ENCODE results near the gene LSM6.

Gene LSM6

GRCh38 chr4:146186041-146186440 lies 10.5 kb downstream of the LSM6 start:
- no peak for DNase-seq (ENCODE audit: low spot score)

- no peak for DNase-seq (ENCODE audit: low spot score)
Measured at GRCh38 chr4:146186596-146186995, 11.1 kb downstream of the LSM6 start.

- no peak for DNase-seq (ENCODE audit: low spot score)
Measured at GRCh38 chr4:146190456-146190855, 14.9 kb downstream of the LSM6 start.

- no peak for DNase-seq (ENCODE audit: low spot score)
Measured at GRCh38 chr4:146191766-146192458, 16.4 kb downstream of the LSM6 start.

- DNase-seq (ENCODE audit: low spot score) = no peak
Measured at GRCh38 chr4:146193628-146194027, 18.1 kb downstream of the LSM6 start.

- no peak for DNase-seq (ENCODE audit: low spot score)
Measured at GRCh38 chr4:146194212-146194611, 18.7 kb downstream of the LSM6 start.

GRCh38 chr4:146202665-146203064 lies 27.1 kb downstream of the LSM6 start:
- DNase-seq (ENCODE audit: low spot score) = no peak

- no peak for DNase-seq (ENCODE audit: low spot score)
Measured at GRCh38 chr4:146207410-146207809, 31.9 kb downstream of the LSM6 start.

GRCh38 chr4:146210890-146211289 lies 35.4 kb downstream of the LSM6 start:
- DNase-seq (ENCODE audit: low spot score) = no peak

GRCh38 chr4:146211440-146211839 lies 35.9 kb downstream of the LSM6 start:
- DNase-seq (ENCODE audit: low spot score) = no peak

GRCh38 chr4:146212781-146213180 lies 37.3 kb downstream of the LSM6 start:
- no peak for DNase-seq (ENCODE audit: low spot score)

- DNase-seq (ENCODE audit: low spot score) = no peak
Measured at GRCh38 chr4:146214238-146214637, 38.7 kb downstream of the LSM6 start, which contains the start of gene REELD1. Gene REELD1 (plus strand): TSS chr4:146214538. CDS start chr4:146216953, 2,415 bp downstream.

- no peak for DNase-seq (ENCODE audit: low spot score)
Measured at GRCh38 chr4:146222313-146222712, 46.8 kb downstream of the LSM6 start.

- DNase-seq (ENCODE audit: low spot score) = no peak
Measured at GRCh38 chr4:146224326-146224966, 48.9 kb downstream of the LSM6 start.

- DNase-seq (ENCODE audit: low spot score) = no peak
Measured at GRCh38 chr4:146229406-146229805, 53.9 kb downstream of the LSM6 start.

- no peak for DNase-seq (ENCODE audit: low spot score)
Measured at GRCh38 chr4:146232131-146232722, 56.7 kb downstream of the LSM6 start.

GRCh38 chr4:146235654-146236177 lies 60.2 kb downstream of the LSM6 start:
- no peak for DNase-seq (ENCODE audit: low spot score)

GRCh38 chr4:146236216-146236615 lies 60.7 kb downstream of the LSM6 start:
- no peak for DNase-seq (ENCODE audit: low spot score)

GRCh38 chr4:146237092-146237491 lies 61.6 kb downstream of the LSM6 start:
- DNase-seq (ENCODE audit: low spot score) = no peak

- DNase-seq (ENCODE audit: low spot score) = no peak
Measured at GRCh38 chr4:146238107-146238506, 62.6 kb downstream of the LSM6 start.
